ENCODE measurements around the gene RERE. TPM values are rescaled to one million over a fixed set of nuclear protein-coding genes. Genes with fewer than 3 reads are reported as not detected.

Gene RERE
- total RNA-seq, 2 donors from 2014 or later: 144 to 174 TPM

DNA sequence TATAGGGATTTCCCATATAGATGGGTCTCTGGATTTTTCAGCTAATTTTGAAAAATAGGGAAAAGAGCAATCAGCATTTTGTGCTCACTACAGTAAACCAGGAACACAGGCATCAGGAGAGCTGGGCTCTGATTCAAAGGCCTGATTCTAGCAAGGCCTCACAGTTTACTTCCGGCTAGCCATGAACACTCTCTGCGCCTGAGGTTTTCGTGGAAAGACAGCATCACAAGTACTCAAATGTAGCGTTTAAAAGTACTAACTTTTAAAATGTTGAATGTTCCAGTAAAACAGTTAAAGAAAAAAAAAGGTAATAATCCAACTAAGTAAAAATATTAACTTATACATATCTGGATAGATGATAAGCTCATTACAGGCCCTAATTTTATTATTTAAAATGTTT, 379.0 kb downstream of the RERE start:
- peaks cover 15 to 25% of the 10 kb centered on the region in 2 donors for H3K4me1 ChIP-seq (ENCODE audit: control insufficient read depth in 1 of 2, low read depth in 2 of 2)
- TF ChIP-seq, protein P1, sequence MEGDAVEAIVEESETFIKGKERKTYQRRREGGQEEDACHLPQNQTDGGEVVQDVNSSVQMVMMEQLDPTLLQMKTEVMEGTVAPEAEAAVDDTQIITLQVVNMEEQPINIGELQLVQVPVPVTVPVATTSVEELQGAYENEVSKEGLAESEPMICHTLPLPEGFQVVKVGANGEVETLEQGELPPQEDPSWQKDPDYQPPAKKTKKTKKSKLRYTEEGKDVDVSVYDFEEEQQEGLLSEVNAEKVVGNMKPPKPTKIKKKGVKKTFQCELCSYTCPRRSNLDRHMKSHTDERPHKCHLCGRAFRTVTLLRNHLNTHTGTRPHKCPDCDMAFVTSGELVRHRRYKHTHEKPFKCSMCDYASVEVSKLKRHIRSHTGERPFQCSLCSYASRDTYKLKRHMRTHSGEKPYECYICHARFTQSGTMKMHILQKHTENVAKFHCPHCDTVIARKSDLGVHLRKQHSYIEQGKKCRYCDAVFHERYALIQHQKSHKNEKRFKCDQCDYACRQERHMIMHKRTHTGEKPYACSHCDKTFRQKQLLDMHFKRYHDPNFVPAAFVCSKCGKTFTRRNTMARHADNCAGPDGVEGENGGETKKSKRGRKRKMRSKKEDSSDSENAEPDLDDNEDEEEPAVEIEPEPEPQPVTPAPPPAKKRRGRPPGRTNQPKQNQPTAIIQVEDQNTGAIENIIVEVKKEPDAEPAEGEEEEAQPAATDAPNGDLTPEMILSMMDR (IDR thresholded peaks at IDR 0.05): no peak
- ATAC-seq (ENCODE audit: insufficient number of reproducible peaks, low FRiP score, low read depth) (no peak), DNase-seq (ENCODE audit: low spot score) (no peak)
- no peaks in the 10 kb centered on the region for H3K27me3 ChIP-seq (replicated peaks; ENCODE audit: insufficient read depth)
- H3K4me3 ChIP-seq: no peak overlapping the region
- H3K9me3 ChIP-seq: no peaks in the 10 kb centered on the region
- H3K27ac ChIP-seq: peak overlapping the region; percentile 39 to 64
- no peaks in the 10 kb centered on the region for H3K36me3 ChIP-seq

DNA sequence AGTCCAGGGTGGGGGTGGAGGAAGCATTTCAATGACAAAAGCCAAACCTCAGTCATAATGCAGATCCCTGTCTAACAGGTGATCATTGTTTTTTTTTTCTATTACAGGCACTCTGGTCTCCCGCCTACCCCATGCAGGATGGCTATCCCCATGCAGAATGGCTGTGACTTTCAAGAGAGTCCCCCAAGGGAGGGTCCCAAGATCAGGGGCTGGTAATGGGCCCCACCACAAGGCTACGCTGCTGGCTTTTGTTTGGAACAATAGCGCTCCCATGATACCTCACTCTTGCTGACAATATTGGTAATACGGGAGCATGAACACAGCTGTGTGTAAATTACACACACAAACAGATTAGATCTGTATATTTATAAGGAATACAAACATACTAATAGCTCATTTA, 380.1 kb downstream of the RERE start:
- Histone ChIP-seq H3K36me3 (no peaks in the 10 kb centered on the region), H3K4me1 (ENCODE audit: control insufficient read depth in 1 of 2, low read depth in 2 of 2) (peaks cover 15 to 25% of the 10 kb centered on the region in 2 donors), H3K9me3 (no peaks in the 10 kb centered on the region), H3K4me3 (no peak overlapping the region), H3K27me3 (replicated peaks; ENCODE audit: insufficient read depth) (no peaks in the 10 kb centered on the region), H3K27ac (peak overlapping the region in 1 of 2 donors; percentile 35)
- TF ChIP-seq, protein P1 (IDR thresholded peaks at IDR 0.05): no peak
- DNase-seq (ENCODE audit: low spot score) (no peak), ATAC-seq (ENCODE audit: insufficient number of reproducible peaks, low FRiP score, low read depth) (no peak)

DNA sequence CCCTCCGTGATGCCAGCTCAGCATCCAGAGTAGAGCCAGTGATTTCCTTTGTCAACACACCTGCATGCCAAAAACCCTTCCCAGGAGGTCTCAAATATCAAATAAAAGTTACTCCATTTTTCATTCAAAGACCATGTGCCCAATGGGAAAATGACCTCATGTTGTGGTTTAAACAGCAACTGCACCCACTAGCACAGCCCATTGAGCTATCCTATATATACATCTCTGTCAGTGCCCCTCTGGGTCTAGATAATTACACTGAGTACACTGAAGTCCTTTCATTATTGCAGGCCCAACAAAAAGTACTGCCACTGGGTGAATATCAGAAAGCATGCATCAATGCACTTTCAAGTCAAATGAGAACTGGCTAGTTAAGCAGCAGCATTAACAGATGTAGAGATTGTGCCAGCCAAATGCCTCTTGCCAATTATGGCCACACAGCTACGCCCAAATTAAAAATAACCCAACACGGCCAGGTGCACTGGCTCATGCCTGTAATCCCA, 381.8 kb downstream of the RERE start:
- no peak overlapping the region for H3K27ac ChIP-seq
- H3K9me3 ChIP-seq: no peaks in the 10 kb centered on the region
- TF ChIP-seq, protein P1 (IDR thresholded peaks at IDR 0.05): no peak
- H3K27me3 ChIP-seq (replicated peaks; ENCODE audit: insufficient read depth): no peaks in the 10 kb centered on the region
- peaks cover 15 to 29% of the 10 kb centered on the region in 2 donors for H3K4me1 ChIP-seq (ENCODE audit: control insufficient read depth in 1 of 2, low read depth in 2 of 2)
- DNase-seq (ENCODE audit: low spot score): no peak
- H3K4me3 ChIP-seq: no peak overlapping the region
- H3K36me3 ChIP-seq: no peaks in the 10 kb centered on the region
- no peak for ATAC-seq (ENCODE audit: insufficient number of reproducible peaks, low FRiP score, low read depth)

DNA sequence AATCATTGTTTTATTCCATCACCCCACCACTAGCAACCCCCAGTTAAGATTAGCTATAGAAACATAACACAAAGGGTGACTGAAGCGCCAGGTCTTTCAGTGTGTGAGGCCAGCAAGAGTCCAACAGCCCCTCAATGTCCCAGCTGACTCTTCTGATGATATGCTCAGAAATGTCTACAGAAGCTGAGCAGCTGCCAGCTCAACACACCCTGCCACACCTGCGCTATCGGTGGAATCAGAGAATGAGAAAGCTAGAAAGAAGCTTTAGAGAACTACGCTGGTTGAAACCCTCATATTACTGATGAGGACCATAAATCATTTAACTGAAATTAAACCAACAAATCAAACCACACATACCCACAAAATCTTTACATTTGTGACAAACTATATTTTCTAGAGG, 383.3 kb downstream of the RERE start:
- DNase-seq (ENCODE audit: low spot score): no peak
- ATAC-seq (ENCODE audit: insufficient number of reproducible peaks, low FRiP score, low read depth): no peak
- H3K36me3 ChIP-seq: no peaks in the 10 kb centered on the region
- no peaks in the 10 kb centered on the region for H3K9me3 ChIP-seq
- TF ChIP-seq, protein P1 (IDR thresholded peaks at IDR 0.05): no peak
- peaks cover 12 to 33% of the 10 kb centered on the region in 2 donors for H3K4me1 ChIP-seq (ENCODE audit: control insufficient read depth in 1 of 2, low read depth in 2 of 2)
- H3K27me3 ChIP-seq (replicated peaks; ENCODE audit: insufficient read depth): no peaks in the 10 kb centered on the region
- H3K4me3 ChIP-seq: no peak overlapping the region
- H3K27ac ChIP-seq: no peak overlapping the region

DNA sequence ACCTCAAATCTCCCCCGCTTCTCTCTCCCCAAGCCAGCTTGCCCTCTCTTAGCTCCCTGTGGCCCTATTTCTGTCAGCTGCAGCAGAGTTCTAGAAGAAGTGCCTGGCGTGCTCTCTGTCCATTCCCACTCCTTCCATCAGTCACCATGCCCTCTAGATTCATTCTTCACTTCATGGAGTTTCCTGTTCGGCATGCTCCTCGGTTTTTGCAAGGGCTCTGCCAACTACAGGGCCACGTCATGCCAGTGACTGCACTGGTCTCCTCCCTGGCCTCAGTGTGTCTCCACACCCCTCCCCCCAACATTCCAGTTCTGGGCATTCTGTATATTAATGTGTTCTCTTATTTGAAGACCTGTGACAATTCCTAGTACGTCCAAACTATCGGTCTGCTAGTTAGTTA, 385.7 kb downstream of the RERE start:
- TF ChIP-seq, protein P1 (IDR thresholded peaks at IDR 0.05): no peak
- no peaks in the 10 kb centered on the region for H3K9me3 ChIP-seq
- no peaks in the 10 kb centered on the region for H3K36me3 ChIP-seq
- H3K27me3 ChIP-seq (replicated peaks; ENCODE audit: insufficient read depth): no peaks in the 10 kb centered on the region
- no peak overlapping the region for H3K27ac ChIP-seq
- H3K4me3 ChIP-seq: no peak overlapping the region
- DNase-seq (ENCODE audit: low spot score) (no peak), ATAC-seq (ENCODE audit: insufficient number of reproducible peaks, low FRiP score, low read depth) (no peak)
- H3K4me1 ChIP-seq (ENCODE audit: control insufficient read depth in 1 of 2, low read depth in 2 of 2): peaks cover 8 to 40% of the 10 kb centered on the region in 2 donors
